Dedifferentiated amniotic fluid mesenchymal stem cell (primary cell): ENCODE data around the gene SACS.
"Not testable (repeated sequence)": the region's sequence is repeated elsewhere in the genome, so short reads cannot be mapped to it uniquely, and the experiment has no call there.

Experiments used
- DNase-seq: peaks from one replicate; pipeline ENCODE4 v3.0.0-alpha.2; 2016; ENCODE audit errors: extremely low spot score

Gene SACS

DNA sequence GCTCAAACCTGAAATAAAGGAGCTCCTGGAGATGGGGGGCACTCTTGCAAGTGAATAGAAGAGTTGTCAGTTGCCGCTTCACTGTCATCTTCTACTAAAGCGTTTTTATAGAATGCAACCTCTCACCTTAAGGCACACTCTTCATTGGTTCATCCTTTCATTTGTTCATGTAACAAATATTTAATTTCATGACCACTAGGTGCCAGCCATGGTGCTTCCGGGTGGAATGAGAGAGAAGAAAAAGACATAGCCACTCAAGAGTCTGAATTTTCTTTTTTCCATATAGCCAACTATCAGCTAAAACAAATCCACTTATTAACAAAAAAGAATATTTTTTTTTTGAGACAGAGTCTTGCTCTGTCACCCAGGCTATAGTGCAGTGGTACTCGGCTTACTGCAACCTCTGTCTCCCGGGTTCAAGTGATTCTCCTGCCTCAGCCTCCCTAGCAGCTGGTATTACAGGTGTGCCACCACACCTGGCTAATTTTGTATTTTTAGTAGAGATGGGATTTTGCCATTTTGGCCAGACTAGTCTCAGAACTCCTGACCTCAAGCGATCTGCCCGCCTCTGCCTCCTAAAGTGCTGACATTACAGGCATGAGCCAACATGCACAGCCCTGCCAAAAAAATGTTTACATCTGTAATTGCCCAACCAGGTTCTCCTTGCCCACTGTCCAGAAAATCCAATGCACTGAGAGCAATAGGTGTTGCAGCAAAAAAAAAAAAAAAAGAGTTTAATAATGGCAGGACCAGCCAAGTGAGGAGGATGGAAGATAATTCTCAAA lies 22.1 kb upstream of the SACS start:
- no peak for DNase-seq

GRCh38 chr13:23453132-23453531 lies 19.6 kb upstream of the SACS start:
- no peak for DNase-seq

DNA sequence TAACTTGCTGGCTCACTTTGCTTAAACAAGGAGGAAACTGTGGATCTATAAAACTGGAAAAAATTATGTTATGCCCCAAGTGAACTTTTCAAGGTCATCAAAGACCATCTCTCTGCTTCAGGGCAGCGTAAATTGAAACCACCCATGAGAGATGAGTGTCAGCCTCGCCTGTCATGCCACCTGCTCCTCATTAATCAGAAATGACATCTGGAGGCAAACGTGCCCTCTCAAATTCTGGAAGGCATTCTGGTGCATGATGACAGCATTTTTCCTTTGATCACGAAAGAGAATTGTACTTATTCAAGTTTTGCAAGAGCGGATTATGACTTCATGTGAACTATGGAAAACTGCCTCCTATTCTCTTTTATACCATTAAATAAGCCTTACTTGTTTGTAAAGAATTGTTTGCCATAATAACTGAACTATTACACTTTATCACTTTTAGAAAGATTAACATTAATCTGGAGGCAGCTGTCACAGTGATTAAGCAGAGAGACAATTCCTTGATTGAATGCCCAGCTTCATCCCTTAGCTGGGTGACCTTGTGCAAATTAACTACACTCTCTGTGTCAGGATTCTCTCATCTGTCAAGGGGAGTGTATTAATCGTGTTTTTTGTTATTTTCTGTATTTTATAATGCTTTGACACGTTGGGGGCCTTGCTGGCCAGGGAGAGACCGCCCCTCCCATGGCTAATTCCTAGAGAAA lies 17.0 kb upstream of the SACS start:
- DNase-seq = no peak

DNA sequence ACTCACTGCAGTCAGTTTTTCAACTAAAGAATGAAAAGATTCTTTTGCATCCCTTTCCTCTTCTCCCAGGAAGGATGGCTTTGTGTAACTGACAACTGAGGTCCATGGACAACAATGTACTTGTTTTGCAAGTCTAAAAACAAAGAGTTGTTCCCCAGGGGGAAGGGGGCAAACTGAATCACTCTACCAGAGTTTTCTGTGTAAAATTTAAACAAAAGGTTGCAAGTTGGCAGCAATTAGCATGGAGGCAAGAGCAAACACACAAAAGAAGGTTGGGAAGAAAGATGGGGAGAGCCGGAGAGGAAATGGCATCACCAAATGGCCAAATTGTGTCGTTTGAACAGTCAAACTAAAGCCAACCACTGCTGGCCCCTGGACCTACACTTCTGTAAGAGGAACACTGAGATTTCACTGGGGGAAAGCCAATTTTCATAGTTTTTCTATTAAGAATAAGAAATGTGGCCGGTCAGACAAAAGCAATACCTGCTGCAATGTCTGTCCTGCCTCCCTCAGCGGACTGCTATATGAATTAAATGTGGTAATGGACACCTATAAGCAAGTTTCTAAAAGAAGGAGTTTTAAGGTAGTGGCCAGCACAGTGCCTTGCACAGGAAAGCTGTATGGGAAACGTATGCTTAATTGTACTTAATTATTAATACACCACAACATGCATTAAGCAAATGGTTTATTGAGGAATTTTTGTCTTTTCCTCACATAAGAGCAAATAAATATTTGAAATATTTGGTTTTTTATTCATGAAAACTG lies 16.1 kb upstream of the SACS start:
- no peak for DNase-seq

- DNase-seq = peak; percentile 67
Observed at GRCh38 chr13:23447927-23448326, 14.4 kb upstream of the SACS start.

- no peak for DNase-seq
Observed at GRCh38 chr13:23445794-23446193, 12.3 kb upstream of the SACS start.

- no peak for DNase-seq
Observed at GRCh38 chr13:23443878-23444277, 10.4 kb upstream of the SACS start.

DNA sequence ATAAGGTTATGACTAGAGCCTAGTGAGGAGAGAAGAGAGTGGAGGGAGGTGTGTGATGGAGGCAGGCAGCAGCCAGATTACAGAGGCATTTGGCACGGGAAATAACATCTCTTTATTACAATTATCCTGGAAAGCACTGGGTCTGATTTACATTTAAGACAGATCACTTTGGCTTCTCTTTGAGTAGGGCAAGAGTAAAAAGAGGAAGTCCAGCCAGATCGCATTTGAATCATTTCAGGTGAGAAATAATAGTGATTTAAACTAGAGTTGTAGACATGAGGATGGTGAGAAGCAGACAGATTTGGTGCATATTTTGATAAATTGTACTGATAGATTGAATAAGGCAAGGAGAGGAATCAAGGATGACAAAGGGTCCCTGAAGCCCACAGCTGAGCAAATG lies 9.6 kb upstream of the SACS start:
- no peak for DNase-seq

GRCh38 chr13:23440821-23441618 lies 7.5 kb upstream of the SACS start:
- DNase-seq = no peak

GRCh38 chr13:23440324-23440723 lies 6.8 kb upstream of the SACS start:
- not testable (repeated sequence) for DNase-seq

DNA sequence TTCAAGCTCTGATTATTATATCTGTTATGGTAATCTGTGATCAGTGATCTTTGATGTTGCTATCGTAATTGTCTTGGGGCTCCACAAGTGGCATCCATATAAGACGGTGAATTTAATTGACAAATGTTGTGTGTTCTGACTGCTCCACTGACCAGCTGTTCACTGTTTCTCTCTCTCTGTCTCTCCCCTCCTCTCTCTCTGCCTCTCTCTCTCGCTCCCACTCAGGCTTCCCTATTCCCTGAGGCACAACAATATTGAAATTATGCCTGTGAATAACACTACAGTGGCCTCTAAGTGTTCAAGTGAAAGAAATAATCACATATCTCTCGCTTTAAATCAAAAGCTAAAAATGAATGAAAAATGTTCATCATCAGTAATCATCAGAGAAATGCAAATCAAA lies 4.4 kb upstream of the SACS start:
- DNase-seq = no peak

DNA sequence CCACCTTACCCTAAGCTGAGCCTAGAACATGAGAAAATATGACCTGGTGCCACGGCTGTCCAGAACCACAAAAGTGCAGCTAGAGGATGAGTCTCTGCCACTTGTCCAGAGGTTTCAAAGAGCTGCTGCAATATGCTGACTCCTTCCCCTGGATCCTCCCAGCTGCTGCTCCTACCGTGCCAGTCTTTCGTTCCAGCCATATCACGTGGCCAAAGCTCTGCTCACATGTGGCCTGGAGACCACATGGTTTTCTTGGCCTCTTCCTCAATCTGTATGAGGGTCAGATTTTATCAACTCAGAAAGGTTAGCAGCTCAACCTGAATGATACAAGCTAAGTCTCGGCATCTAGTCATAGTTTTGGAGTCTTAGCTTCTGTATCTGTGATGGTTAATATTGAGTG lies 3.2 kb upstream of the SACS start:
- no peak for DNase-seq

- DNase-seq = no peak
Observed at GRCh38 chr13:23434491-23434890, 989 bp upstream of the SACS start.

DNA sequence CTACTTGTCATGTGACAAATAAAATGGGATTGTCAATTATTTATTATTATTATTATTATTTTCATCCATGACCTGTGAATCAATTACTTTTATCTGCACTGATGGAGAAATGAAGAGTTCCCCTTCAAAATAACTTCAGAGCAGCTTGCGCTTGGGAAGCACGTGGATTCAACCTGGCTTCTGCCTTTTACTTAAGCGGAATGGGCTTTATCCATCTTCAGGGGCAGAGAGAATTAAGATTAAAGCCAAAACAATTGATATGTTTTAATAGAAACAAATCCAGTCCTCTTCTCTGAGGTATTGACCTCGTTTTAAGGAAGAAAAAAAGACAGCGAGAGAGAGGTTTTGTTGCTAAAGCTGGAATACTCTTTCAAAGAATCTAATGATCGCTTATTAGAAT lies 876 bp downstream of the SACS start:
- no peak for DNase-seq

DNA sequence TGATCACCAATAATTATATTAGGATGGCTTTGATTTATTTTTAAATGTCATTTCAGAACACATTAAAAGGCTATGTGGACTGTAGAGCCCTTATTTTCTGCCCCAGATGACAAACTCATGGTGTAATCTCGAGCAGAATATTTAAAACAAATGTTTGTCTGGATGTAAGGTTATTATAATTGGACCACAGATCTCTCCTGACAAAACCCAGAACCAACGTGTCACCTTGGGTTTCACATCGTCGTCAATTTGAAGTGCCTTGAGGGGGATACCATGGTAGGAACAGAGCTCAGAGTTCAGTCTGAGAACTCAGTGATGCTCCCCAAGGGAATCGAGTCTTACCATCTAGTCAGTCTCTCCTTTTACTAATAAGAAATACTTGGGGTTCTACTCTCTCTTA lies 2.8 kb downstream of the SACS start:
- no peak for DNase-seq

GRCh38 chr13:23427881-23428528 lies 5.5 kb downstream of the SACS start:
- no peak for DNase-seq

DNA sequence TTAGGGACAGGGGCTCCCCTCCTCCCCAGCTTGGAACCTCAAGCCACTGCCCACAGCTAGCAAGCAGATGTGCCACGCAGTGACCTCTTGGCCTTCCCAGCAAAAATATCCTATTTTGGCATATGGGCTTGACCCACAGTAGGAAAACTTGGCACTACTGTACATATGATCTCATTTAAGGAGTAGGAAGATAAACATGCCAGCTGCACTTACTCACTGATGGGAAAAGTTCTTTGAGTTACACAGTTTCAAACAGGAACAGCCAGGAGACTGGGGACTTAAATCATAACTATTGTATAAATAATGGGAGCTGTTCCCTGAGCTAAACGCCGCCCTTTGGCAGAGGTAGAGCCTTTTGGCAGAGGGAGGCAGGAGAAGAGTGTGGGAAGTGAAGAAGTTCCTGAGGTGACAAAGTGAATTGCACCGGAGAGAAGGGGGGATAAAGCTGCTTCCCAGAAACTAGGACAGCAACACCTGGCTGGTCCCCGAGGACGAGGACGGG lies 6.1 kb downstream of the SACS start:
- peak; percentile 77 for DNase-seq

GRCh38 chr13:23421596-23421995 lies 11.9 kb downstream of the SACS start:
- DNase-seq = peak; percentile 0

- DNase-seq = peak; percentile 12
Observed at GRCh38 chr13:23418776-23419683, 14.5 kb downstream of the SACS start.

DNA sequence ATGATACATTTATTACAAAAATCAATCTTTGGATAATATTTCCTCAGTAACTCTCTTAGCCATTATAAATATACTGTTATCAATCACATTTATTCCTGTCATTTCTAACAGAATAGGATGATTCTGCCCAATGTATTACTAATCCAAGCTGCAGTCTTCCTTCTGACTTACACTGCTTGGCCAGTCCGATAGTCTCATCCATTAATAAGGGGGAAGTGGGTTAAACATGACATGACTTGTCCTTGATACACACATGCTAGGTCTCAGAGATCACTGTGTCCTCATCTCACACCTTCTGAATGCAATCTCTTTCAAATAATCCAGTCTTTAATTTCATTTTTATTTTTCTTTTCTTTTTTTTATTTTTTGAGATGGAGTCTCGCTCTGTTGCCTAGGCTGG lies 18.8 kb downstream of the SACS start:
- DNase-seq = no peak
